MCF 10A (cell line): ENCODE measurements around the gene FKBP5. TPM values are rescaled to one million over a fixed set of nuclear protein-coding genes. Genes with fewer than 3 reads are reported as not detected.

Experiments used
- BruUV-seq: library from RNA; stranded (reverse); fragments of 400-500 nt; replicated peaks from 2 replicates; lab custom pipeline; 2021; lab: Mats Ljungman, UMichigan
- CTCF ChIA-PET: fragments of 300-600 bp; sonication (Branson Sonifier 250); formaldehyde crosslinking; extraction: SDS; loops from one replicate; lab custom pipeline; 2021; ENCODE audit warnings: antibody characterized with exemption, inconsistent platforms; lab: Yijun Ruan, JAX
- POLR2A ChIA-PET: fragments of 300-600, 350-650 bp; sonication (Branson Sonifier 250); formaldehyde crosslinking; extraction: SDS; loops from one replicate; lab custom pipeline; 2020; ENCODE audit warnings: antibody characterized with exemption, inconsistent platforms; lab: Yijun Ruan, JAX
- DNase-seq: peaks from one replicate; pipeline ENCODE4 v3.0.0-alpha.2; 2018; ENCODE audit not compliant: unreplicated experiment
- H3K27ac Mint-ChIP-seq: one replicate; pipeline ENCODE4 v1.8.0; 2022; ENCODE audit warnings: mild to moderate bottlenecking, low read depth, mixed read lengths; ENCODE audit not compliant: unreplicated experiment
- H3K27me3 Mint-ChIP-seq: one replicate; pipeline ENCODE4 v1.8.0; 2022; ENCODE audit warnings: mixed read lengths; ENCODE audit not compliant: insufficient read depth, unreplicated experiment
- H3K36me3 Mint-ChIP-seq: one replicate; pipeline ENCODE4 v1.8.0; 2022; ENCODE audit warnings: mild to moderate bottlenecking, moderate library complexity, mixed read lengths; ENCODE audit not compliant: insufficient read depth, unreplicated experiment
- H3K4me1 Mint-ChIP-seq: one replicate; pipeline ENCODE4 v1.8.0; 2022; ENCODE audit warnings: mixed read lengths; ENCODE audit not compliant: insufficient read depth, unreplicated experiment
- H3K4me3 Mint-ChIP-seq: one replicate; pipeline ENCODE4 v1.8.0; 2022; ENCODE audit warnings: mild to moderate bottlenecking, moderate library complexity, mixed read lengths; ENCODE audit not compliant: unreplicated experiment
- H3K9me3 Mint-ChIP-seq: one replicate; pipeline ENCODE4 v1.8.0; 2022; ENCODE audit warnings: mixed read lengths; ENCODE audit not compliant: unreplicated experiment
- intact Hi-C: fragments of 100-400 bp; cut with micrococcal nuclease; formaldehyde crosslinking; loops from 2 replicates; pipeline ENCODE4 v1.14.1; 2022
- total RNA-seq: library from RNA; stranded (reverse); gene quantifications from 2 replicates; pipeline ENCODE4 v1.2.3, GENCODE V29; 2022
- TF ChIP-seq, protein P1 (sequence below): fragments of 200-600 bp; IDR thresholded peaks from one replicate; pipeline ENCODE4 v1.8.0; 2022; ENCODE audit warnings: antibody characterized with exemption, mild to moderate bottlenecking; ENCODE audit not compliant: unreplicated experiment

Gene FKBP5
- total RNA-seq, 1 experiment from 2014 or later: 387 TPM

DNA sequence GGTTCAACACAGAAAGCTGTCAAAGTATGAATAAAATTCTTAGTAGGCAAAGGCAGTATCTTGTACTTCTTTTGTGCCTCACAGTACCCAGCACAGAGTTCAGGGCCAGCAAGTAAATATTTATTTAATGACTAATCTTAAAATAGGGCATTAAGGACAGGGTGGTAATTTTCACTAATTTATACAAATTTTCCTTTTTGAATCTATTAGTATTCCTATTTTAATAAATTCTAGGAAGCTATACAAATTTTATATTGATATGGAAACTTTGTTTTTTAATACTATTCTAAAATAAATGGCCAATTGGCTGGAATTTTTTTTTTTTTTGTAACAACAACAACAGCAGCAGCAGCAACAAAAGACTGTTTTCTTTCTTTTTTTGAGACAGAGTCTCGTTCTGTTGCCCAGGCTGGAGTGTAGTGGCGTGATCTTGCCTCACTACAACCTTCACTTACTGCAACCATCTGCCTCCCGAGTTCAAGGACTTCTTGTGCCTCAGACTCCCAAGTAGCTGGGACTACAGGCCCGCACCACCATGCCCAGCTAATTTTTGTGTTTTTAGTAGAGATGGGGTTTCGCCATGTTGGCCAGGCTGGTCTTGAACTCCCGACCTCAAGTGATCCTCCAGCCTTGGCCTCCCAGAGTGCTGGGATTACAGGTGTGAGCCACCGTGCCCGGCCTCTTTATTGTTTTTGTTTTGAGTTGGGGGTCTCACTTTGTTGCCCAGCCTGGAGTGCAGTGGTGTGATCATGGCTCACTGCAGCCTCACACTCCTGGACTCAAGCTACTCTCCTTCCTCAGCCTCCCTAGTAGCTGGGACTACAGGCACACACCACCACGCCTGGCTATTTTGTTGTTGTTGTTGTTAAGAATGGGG, 85.2 kb downstream of the FKBP5 start:
- ChIA-PET POLR2A (interaction anchor here (0.5 to 15.0 kb wide), 13 partner anchors 7 to 992 kb away, joined by 3 to 294 read pairs (median 6); partner anchors contain the start of gene FKBP5), CTCF (interaction anchor here (0.6 to 2.2 kb wide), 4 partner anchors 14 to 133 kb away, joined by 3 to 7 read pairs (median 5); partner anchors contain the start of gene ARMC12)
- peaks cover 54% of the 10 kb centered on the region for H3K4me1 Mint-ChIP-seq
- no peaks in the 10 kb centered on the region for H3K27me3 Mint-ChIP-seq
- no peaks in the 10 kb centered on the region for H3K9me3 Mint-ChIP-seq
- TF ChIP-seq, protein P1, sequence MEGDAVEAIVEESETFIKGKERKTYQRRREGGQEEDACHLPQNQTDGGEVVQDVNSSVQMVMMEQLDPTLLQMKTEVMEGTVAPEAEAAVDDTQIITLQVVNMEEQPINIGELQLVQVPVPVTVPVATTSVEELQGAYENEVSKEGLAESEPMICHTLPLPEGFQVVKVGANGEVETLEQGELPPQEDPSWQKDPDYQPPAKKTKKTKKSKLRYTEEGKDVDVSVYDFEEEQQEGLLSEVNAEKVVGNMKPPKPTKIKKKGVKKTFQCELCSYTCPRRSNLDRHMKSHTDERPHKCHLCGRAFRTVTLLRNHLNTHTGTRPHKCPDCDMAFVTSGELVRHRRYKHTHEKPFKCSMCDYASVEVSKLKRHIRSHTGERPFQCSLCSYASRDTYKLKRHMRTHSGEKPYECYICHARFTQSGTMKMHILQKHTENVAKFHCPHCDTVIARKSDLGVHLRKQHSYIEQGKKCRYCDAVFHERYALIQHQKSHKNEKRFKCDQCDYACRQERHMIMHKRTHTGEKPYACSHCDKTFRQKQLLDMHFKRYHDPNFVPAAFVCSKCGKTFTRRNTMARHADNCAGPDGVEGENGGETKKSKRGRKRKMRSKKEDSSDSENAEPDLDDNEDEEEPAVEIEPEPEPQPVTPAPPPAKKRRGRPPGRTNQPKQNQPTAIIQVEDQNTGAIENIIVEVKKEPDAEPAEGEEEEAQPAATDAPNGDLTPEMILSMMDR: no peak
- no TSS peak for BruUV-seq
- no peak for DNase-seq
- H3K27ac Mint-ChIP-seq: peak overlapping the region; percentile 96
- H3K4me3 Mint-ChIP-seq: peak overlapping the region; percentile 39
- intact Hi-C loops: loop anchor here (2.0 to 5.0 kb wide), 2 partner anchors 19 to 84 kb away; partner anchors contain the start of gene FKBP5
- peaks cover 100% of the 10 kb centered on the region for H3K36me3 Mint-ChIP-seq

DNA sequence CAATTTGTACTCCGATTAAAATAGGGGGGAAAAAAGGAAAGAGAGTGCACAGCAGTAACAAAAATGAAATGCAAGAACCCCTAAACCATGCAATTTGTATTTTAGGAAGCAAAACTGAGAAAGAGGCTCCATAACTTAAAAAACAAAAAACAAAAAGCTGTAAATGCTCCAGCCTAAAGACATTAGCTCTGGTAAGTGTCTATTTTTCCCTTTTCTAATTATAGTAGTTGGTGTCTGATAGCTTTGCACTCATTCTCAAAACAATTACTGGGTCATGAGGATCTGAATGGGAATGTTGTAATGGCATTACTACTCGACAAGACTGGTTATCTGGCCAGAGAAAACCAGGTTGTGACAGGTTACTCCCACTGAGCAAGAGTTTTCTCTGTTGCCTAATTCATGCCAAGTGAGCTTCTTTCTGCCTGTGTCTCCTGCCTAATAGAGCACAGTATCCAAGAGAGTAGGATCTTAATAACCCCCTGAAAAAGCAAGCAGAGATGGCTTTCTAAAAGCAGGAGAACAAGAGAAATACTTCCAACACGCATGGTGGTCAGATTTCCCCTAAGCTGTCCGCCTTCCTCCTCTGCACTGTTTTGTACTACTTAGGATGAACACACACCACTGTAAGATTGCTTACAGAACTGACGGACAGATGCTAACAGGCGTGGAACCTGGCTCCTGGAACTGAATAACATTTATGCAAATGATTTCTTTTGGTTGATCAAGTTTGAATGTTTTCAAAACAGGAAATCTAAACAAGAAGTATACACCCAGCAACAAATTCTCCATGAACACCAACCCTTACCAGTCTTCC, 86.4 kb downstream of the FKBP5 start:
- Mint-ChIP-seq H3K27me3 (no peaks in the 10 kb centered on the region), H3K4me1 (peaks cover 55% of the 10 kb centered on the region), H3K4me3 (peak overlapping the region; percentile 58), H3K27ac (peak overlapping the region; percentile 96), H3K9me3 (no peaks in the 10 kb centered on the region), H3K36me3 (peaks cover 100% of the 10 kb centered on the region)
- BruUV-seq: TSS peak; percentile 75
- ChIA-PET POLR2A (interaction anchor here (0.5 to 15.0 kb wide), 27 partner anchors 7 to 946 kb away, joined by 3 to 294 read pairs (median 6); partner anchors contain the start of genes ARMC12, FKBP5, PPARD and TEAD3), CTCF (interaction anchor here (0.7 to 2.6 kb wide), 8 partner anchors 13 to 135 kb away, joined by 3 to 7 read pairs (median 5); partner anchors contain the start of gene ARMC12)
- DNase-seq: peak; percentile 88
- TF ChIP-seq, protein P1: no peak
- intact Hi-C loops: loop anchor here (2.0 to 5.0 kb wide), 2 partner anchors 18 to 85 kb away; partner anchors contain the start of gene FKBP5

DNA sequence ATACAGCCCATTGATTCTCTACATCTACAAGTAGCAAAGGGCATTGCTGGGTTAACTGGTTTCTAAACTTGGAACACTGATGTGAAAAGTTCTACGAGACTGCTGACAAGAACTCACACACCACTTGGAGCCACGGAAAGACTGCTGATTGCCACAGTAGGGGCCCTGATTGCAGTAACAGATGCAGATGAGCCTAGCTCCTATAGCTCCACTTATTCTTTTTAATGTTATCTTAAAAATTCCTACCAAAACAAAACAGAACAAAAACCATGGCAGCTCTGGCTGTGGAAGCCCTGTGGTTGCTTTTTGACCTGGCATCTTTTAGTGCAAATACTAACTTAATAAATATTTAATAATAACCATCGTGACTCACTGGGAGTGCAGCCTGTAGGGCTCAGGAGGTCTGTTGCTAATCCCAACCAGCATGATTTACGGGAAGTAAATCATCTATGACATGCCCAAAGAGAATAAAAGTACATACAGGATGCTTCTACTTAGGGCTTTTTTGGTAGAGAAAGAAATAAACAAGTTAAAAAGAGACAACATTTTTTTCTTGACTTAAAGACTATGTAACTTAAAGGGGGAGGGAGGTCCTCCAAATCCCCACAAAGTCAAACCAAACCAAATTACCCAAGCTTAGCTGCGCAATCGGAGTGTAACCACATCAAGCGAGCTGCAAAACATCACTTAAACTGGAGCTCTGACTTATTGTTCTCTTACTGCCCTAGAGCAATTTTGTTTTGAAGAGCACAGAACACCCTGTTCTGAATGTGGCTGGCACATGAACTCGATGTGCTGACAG, 87.2 kb downstream of the FKBP5 start:
- H3K4me3 Mint-ChIP-seq: peak overlapping the region; percentile 58
- H3K9me3 Mint-ChIP-seq: no peaks in the 10 kb centered on the region
- TSS peak; percentile 32 for BruUV-seq
- ChIA-PET POLR2A (interaction anchor here (0.5 to 15.0 kb wide), 27 partner anchors 9 to 945 kb away, joined by 3 to 294 read pairs (median 6); partner anchors contain the start of genes ARMC12, FKBP5 and TEAD3), CTCF (interaction anchor here (0.7 to 2.6 kb wide), 9 partner anchors 15 to 136 kb away, joined by 3 to 7 read pairs (median 5); partner anchors contain the start of gene ARMC12)
- no peaks in the 10 kb centered on the region for H3K27me3 Mint-ChIP-seq
- H3K4me1 Mint-ChIP-seq: peaks cover 63% of the 10 kb centered on the region
- TF ChIP-seq, protein P1: no peak
- peak overlapping the region; percentile 96 for H3K27ac Mint-ChIP-seq
- DNase-seq: peak; percentile 92
- intact Hi-C loops: loop anchor here (2.0 to 5.0 kb wide), 2 partner anchors 17 to 86 kb away; partner anchors contain the start of gene FKBP5
- peaks cover 100% of the 10 kb centered on the region for H3K36me3 Mint-ChIP-seq
